ENCODE measurements around the gene TMEM248.

GRCh38 chr7:66873476-66873875 is 47.5 kb upstream of the TMEM248 start:
- no peak for TF ChIP-seq CTCF (conservative IDR thresholded peaks at IDR 0.05)
- no peak for TF ChIP-seq ZFX (IDR thresholded peaks at IDR 0.05)
